Activated T-helper 9 cell treated with anti-CD3 and anti-CD28 coated beads, Interleukin-2, amount 50 U/mL, for 16 hours (primary cell): Measurements from ENCODE around the gene BSPRY.
"Not testable (repeated sequence)": the region's sequence is repeated elsewhere in the genome, so short reads cannot be mapped to it uniquely, and the experiment has no call there.

Experiments used
- DNase-seq: peaks from one replicate; pipeline ENCODE4 v3.0.0-alpha.2; 2020; ENCODE audit warnings: low read depth

BSPRY gene

DNA sequence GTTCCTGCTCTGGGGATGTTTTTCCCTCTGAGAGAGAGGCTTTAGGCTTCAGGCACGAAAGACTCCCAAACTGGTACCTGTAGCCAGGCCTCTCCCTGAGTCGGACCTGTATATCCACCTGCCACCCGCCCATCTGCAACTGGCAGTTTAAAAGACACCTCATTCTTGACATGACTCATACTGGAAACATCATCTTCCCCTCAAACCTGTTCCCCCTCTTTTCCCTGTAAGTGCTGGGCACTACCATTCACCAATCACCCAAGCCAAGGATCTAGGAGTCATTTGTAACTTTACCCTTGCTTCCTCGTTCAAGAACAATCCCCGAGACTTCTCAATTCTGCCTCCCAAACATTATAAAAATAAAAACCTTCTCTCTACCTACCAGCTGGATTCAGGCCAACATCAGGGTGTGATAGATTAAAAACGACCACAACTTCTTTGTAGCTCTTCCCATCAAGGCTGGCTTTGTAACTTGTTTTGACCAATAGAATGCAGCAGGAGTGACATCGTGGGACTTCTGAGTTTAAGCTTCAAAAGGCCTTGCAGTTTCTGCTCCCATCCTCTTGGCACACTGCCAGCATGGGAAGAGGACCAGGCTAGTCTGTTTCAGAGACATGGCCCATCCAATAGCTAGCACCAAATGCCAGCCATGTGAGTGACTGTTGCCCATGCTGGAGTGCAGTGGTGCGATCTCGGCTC, 7.5 kb upstream of the BSPRY start:
- DNase-seq = no peak

DNA sequence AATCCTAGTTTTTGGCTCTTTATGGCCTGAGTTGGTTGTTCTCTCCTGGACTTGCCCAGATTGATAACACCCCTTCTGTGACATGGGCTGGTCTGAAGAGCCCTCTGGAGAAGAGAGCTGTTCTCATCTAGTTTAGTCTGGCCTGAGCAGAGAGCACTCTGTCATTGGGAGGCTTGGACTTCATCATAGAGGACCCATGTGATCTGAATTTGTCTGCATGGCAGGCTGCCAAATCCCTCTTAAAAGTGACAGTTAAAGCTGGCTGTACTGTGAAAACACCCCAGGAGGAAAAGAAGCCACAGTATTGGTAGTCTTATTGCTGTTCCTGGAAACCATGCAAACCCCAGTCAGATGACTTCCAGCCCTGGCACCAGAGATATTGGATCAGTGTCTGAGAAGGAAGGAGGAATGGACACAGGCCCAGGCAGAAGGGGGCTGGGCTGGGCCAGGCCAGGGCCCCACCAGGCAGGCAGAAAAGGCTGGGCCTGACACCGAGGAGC, 5.6 kb upstream of the BSPRY start:
- no peak for DNase-seq

DNA sequence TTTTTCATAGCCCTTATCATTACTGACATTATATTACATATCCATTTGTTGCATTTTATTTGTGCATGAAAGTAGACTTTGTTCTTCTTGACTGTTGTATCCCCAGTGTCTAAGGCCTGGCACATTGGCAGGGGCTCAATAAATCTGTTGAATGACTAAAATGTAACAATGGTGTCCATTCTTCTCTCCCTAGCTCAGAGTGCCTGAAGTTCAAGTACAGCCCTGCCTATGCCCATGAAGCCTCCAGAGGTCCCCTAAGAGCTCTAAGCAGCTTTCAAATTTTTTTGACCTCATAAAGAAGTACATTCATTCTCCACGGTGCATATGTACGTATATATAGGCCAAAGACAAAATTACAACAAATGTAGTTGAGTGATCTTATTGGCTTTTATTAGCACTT, 4.2 kb upstream of the BSPRY start:
- DNase-seq = no peak

DNA sequence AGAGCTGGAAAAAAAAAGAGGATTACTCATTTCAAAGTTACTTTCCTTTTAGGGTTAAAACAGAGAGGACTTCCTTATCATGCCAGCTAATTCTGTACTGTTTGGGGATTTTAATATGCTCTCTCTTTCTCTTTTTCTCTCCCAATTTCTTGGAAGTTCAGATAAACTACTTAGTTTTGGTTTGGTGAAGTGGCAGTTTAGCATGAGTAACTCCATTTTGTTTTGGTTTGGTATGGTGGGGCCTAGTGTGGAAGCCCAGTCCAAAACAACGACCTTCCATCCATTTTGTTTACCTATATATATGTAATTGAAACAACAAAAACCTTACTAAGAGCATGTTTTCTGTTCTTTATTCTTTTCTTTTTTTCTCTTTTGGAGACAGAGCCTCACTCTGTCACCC, 3.7 kb upstream of the BSPRY start:
- no peak for DNase-seq

DNA sequence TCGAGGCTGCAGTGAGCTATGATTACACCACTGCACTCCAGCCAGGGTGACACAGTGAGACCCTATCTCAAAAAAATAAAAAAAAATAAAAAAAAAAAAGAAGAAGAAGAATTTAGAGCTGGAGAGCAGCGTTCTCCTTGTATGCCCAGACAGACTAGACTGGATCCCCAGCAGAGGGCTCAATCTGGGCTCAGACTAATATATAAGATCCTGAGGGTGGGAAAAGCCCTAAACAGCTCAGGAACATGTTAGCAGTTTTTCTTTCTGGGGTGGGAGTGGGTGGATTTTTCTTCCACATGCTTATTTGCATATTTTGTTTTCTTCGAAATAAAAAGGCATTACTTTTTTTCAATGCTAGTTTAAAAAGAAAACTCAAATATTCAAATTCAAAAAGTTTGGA, 904 bp upstream of the BSPRY start:
- no peak for DNase-seq

DNA sequence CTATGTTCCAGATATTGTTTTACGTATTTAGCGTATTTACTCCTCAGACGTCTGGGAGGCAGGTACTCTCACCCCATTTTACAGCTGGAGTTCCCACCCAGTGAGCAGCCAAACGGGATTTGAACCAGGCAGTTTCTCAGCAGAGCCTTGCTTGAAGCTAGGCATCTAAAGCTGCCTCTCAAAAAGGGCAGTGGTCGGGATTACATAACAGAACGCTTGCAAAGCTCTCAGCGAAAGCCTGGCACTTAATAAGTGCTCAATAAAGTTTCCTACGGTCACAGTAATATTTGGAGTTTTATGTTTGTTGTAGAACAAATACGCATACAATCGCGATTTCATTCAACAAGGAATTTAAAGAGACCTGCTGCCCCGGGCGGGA, 286 bp upstream of the BSPRY start:
- DNase-seq = no peak

DNA sequence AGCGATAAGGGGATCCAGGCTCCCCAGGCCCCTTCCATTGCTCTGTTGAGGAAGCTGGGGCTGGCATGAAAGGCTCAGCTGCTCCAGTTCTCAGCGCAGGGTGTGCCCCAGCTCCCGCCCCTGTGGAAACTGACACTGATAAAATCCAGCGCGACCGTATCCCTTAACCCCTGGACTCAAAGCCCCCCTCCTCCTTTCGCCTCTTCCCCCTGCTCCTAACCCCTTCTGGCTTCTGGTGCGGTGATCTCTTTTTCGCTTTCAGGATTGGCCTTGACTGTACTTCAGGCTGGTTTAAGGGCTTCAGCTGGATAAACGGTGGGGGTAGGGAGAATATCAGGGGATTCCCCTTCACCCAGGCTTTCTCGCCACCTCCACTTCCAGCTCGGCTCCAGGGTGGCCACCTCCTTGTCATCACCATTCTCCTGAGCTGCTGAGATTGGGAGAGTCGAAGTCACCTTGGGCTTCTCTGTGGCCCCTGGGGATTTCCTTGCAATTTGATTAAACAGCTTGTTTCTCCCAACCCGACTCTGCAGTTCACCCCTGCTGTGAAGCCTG, 843 bp downstream of the BSPRY start:
- no peak for DNase-seq

DNA sequence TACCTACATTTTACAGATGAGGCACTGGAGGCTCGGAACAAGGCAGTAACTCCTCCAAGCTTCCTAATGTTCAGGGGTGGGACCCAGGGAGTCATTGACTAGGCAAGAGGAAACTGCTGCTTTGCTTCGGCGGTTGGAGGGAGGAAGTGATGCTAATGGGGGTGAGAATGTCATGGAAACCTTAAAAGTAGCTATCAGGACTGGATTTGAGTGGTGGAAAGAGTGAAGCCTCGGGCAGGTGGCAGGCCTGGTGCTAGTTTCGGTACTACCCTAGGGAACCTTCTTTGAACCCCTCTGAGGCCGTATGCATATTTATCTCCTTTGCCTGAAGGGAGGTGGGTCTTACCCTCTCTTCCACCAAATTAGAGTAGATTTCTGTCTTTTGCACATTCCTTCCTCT, 1.6 kb downstream of the BSPRY start:
- DNase-seq = no peak

DNA sequence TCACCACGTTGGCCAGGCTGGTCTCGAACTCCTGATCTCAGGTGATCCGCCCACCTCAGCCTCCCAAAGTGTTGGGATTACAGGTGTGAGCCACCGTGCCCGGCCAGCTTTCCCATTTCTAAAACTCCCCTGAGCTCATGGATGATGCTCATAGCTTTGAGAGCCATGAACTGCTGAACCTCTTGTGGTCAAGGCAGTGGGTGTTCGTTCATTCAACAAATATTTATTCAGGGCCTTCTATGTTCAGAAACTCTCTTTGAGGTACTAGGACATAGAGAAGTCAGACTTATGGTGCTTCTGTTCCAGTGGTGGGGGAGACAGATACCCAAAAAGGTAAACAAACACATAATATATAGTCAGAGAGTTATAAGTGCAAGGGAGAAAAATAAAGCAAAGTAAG, 2.7 kb downstream of the BSPRY start:
- DNase-seq = no peak

DNA sequence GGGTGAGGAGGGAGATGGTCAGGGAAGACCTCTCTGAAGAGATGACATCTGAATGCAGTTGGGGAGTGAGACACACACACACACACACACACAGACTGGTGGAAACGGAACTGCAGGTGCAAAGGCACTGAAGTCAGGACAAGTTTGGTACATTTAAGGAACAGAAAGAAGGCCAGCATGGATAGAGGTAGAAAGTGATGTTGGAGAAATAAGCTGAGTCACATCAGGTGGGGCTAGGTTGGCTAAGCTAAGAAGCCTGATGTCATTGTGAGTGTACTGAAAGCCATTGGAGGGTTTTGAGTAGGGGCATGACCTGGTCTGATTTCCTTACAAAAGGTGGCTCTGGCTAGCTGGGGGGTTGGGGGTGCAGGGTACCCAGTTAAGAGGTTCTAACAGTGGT, 3.1 kb downstream of the BSPRY start:
- no peak for DNase-seq

DNA sequence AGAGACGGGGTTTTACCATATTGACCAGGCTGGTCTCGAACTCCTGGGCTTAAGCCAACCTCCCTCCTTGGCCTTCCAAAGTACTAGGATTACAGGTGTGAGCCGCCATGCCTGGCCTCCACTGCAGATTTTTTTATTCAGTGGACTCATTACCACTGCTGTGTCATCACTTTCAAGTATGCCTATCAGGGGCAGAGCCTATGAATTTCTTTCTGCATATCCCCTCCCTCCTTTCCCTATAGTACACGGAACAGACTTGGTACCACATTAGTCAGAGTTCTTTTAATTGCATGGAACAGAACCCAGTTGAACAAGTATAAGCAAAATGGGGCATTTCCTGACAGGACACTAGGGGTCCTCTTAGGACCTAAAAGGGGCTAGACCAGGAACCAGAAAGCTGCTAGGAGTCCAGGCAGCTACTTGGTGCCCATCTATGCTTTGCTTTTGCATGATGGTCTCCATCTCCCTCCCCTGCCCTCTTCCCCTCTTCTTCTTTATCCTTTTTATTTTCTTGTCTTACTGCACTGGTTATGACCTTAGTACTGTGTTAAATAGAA, 5.8 kb downstream of the BSPRY start:
- DNase-seq = no peak

DNA sequence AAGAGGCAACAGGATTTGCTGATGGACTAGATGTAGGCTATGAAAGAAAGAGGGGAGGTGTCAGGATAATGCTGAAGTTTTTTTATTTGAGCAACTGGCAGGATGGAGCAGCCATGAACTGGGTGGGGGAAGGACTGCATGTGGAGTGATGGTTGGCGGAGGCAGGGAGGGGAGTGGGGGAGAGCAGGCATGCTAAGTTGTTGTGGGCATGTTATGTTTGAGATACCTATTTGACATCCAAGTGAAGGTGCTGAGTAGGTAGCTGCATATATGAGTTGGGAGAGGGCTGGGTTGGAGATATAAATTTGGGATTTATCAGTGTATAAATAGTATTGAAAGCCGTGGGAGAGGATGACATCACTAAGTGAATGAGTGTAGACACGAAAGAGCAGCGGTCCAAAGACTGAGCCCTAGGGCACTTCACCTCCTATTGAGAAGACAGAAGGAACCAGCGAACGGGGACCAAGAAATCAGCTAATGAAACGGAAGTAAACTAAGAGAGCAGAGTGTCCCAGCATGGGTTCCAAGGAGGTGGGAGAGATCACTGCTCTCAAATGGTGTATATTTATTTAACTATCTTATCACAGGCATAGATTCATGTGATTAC, 7.4 kb downstream of the BSPRY start:
- no peak for DNase-seq

DNA sequence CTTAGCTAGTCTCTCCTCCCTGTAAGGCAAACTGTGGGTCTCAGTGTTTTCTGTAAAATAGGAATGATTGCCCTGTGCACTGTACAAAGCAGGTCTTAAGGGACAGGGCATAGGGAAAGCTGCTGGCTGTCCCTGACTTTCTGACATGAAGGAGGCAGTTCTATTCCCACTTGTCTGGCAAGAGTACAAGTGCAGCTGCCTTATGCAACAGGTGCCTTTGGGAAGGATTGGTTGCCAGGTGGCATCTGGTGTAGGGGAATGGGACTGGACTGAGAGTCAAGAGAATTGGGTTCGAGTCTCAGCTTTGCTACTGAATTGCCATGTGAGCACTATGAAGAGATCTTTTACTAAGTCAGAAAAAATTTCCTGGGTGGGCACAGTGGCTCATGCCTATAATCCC, 10.0 kb downstream of the BSPRY start:
- no peak for DNase-seq

DNA sequence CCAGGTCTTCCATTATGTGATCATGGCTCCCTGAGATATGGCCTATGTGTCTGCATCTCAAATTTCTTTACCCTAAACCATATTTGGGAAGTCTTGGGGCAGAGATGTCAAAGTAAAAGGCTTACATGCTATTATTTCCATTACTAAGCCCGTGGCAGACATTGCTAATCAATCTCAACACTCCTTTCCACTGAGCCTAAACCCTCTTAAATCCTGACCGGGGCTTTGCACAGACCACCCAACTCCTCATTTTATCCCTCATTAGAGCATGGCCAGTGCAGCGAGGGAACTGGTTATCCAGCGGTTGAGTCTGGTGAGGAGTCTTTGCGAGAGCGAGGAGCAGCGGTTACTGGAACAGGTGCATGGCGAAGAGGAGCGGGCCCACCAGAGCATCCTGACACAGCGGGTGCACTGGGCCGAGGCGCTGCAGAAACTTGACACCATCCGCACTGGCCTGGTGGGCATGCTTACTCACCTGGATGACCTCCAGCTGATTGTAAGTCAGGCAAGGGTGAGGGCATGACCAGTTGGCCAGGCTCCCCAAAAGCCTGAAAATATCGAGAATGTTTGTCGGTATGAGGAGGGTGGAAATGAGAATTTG, 11.0 kb downstream of the BSPRY start:
- no peak for DNase-seq

DNA sequence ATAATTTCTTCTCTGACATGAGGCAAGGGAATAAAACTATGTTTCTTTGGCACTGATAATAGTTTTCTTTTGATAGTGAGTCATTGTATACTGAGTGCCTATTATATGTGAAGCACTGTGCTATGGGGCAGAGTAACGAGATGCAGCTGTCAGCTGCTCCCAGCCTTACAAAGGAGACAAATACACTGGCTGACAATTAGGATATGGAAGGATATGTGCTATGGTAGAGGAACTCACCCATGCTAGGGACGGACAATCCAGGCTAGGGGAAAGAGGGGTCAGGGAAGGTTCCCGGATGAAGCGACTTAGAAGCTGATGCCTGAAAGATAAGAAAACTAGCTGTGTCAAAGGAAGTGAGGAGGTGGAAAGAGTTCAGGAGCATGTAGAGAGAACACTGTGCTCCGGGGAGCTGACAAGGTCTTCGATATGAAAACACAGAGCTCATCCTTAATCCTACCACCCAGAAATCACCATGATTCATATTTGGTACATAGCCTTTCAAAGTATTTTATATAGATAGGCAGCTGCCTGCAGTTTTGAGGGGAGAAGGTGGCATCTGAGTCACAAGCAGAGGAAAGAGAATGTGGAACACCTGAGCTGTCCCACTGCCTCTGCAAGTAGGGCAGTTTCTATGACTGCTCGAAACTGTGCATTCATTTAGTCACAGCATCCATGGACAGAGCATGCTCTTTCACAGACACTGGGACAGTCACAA, 12.1 kb downstream of the BSPRY start:
- DNase-seq = no peak

DNA sequence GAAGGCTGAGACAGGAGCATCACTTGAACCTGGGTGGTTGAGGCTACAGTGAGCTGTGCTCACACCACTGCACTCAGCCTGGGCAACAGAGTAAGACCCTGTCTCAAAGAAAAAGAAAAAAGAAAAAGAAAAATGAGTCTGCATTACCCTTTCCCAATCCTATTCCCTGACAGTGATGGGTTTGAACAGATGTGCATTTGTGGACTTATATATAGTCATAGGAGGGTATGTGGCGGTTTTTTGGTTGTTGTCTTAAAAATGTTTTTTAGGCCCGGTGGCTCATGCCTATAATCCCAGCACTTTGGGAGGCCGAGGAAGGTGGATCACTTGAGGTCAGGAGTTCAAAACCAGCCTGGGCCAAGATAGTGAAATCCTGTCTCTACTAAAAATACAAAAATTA, 14.0 kb downstream of the BSPRY start:
- no peak for DNase-seq

DNA sequence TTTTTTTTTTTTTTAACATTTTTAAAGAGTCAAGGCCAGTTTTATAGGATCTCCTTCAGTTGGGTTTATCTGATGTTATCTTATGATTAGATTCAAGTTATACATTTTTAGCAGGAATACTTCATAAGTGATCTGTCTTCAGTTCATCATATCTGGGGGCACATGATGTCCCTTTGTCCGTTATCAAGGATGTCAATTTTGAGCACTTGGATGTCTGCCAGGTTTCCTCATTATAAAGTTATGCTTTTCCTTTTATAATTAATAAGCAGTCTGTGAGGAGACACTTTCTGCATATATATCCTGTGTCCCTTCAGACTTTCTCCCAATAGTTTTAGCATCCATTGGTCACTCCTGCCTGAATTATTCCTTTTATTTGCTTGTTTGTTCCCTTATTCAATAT, 15.6 kb downstream of the BSPRY start:
- DNase-seq = no peak

DNA sequence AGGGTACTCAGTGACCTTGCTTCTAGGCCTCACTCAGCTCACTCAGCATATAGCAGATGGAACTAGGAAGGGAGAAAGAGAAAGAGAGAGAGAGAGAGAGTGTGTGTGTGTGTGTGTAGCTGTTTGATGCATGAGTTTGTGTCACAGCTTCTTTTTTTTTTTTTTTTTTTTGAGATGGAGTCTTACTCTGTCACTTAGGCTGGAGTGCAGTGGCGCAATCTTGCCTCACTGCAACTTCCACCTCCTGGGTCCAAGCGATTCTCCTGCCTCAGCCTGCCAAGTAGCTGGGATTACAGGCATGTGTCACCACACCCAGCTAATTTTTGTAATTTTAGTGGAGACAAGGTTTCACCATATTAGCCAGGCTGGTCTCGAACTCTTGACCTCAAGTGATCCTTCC, 16.3 kb downstream of the BSPRY start:
- DNase-seq = not testable (repeated sequence)

DNA sequence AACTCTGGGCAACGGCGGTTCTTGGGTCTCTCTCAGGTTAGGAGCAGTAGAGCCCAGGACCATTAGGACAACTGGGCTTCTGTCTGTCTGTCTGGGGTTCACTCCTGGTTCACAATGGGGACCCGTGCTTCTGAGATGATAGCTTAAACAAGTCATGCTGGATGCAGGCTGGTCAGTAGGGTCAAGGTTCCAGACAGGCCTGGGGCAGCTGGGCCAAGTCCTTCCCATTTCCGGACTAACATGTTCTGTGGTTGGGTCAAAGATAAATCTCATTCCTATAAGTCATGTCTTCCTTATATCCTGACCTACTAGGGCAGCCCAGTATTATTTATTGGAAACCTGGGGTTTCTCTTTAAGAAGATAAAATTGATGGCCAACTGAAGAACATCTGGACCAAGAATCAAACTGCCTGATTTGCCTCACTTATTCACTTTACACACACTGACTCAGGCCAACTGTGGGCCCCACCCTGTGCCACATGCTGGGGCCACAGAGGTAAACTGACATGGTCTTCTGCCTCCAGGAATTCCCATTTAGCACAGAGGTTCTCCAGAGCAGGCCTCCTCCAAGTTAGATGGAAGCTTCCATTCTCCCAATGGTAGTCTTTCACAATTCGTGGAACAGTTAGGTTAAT, 19.1 kb downstream of the BSPRY start:
- no peak for DNase-seq

DNA sequence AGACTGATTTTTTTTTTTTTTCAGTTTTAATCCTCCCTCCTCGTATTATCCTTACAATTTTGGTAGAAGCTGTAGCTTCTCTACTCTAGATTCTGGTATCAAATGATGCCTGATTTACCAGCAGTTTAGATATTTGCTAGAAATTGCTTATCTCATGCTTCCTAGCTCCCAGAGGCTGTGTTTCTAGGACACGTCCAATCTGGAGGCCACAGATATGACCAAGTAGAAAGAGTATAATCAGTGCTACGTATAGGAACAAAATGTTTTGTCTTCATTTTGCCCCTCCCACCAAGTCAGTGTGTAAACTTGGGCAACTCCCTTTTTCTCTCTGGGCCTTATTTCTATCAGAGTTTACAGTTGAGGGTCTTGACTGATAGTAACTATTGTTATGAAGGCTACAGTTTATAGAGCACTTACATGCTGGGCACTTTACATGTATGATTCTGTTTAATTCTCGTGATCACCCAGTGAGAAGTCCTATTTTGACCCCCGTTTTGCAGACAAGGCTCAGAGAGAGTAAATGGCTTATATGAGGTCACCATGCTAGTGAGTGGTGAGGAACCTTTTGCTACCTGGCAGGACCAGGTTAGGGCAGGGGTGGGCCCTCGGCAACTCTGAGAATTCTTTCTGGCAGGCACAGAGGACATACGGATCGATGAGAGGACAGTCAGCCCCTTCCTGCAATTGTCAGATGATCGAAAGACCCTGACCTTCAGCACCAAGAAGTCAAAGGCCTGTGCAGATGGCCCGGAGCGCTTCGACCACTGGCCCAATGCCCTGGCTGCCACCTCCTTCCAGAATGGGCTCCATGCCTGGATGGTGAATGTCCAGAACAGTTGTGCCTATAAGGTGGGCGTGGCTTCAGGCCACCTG, 19.9 kb downstream of the BSPRY start:
- DNase-seq = no peak

DNA sequence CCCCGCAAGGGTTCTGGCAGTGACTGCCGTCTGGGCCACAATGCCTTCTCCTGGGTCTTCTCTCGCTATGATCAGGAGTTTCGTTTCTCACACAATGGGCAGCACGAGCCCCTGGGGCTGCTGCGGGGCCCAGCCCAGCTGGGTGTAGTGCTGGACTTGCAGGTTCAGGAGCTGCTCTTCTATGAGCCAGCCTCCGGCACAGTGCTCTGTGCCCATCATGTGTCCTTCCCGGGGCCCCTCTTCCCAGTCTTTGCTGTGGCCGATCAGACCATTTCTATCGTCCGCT, 20.5 kb downstream of the BSPRY start:
- DNase-seq = no peak
